Large intestine (tissue), 3 donors: ENCODE data around the gene PEG3. TPM values are rescaled to one million over a fixed set of nuclear protein-coding genes. Genes with fewer than 3 reads are reported as not detected.
A peak's percentile ranks its signal among the peaks of the same experiment; 100 is the strongest.
"Not testable (repeated sequence)": the region's sequence is repeated elsewhere in the genome, so short reads cannot be mapped to it uniquely, and the experiment has no call there.

Experiments
- DNase-seq, 2 donors: peaks; one replicate each; pipeline versions ENCODE4 v3.0.0 to v3.0.0-alpha.2; 2013
- H3K27ac ChIP-seq: one replicate; pipeline ENCODE4 v1.5.1; 2013; ENCODE audit warnings: low read length
- H3K27me3 ChIP-seq: 2 replicates; pipeline ENCODE4 v1.6.1; 2013; ENCODE audit warnings: low read length; ENCODE audit not compliant: control insufficient read depth, insufficient read depth
- H3K36me3 ChIP-seq: 2 replicates; pipeline ENCODE4 v1.6.1; 2013; ENCODE audit warnings: low read length; ENCODE audit not compliant: control insufficient read depth, insufficient read depth
- H3K4me1 ChIP-seq: one replicate; pipeline ENCODE4 v1.6.1; 2013; ENCODE audit warnings: low read length; ENCODE audit not compliant: control insufficient read depth, insufficient read depth
- H3K4me3 ChIP-seq: one replicate; pipeline ENCODE4 v1.5.1; 2013; ENCODE audit warnings: low read length
- H3K9me3 ChIP-seq: one replicate; pipeline ENCODE4 v1.6.1; 2013; ENCODE audit warnings: mild to moderate bottlenecking, low read depth, low read length, moderate library complexity; ENCODE audit not compliant: control insufficient read depth
- WGBS: methylation state at CpG from one replicate; pipeline ENCODE4 v1.1.5; 2013; ENCODE audit warnings: low lambda C conversion rate; ENCODE audit not compliant: insufficient coverage; 5-methylcytosine and 5-hydroxymethylcytosine counted together
- polyA plus RNA-seq: library from polyadenylated mRNA; unstranded; fragments of 120-200 nt; gene quantifications from one replicate; pipeline ENCODE4 v1.2.1, GENCODE V29; 2013

Gene PEG3
- polyA plus RNA-seq, 1 donor, result 24.4 TPM

- no peaks in the 10 kb centered on the region for H3K36me3 ChIP-seq
- no peaks in the 10 kb centered on the region for H3K4me1 ChIP-seq
- H3K27me3 ChIP-seq, result no peaks in the 10 kb centered on the region
- DNase-seq, result no peak
- WGBS, result no CpG with 5 or more reads among the region's 8 CpGs
- H3K27ac ChIP-seq, result no peak overlapping the region
- no peak overlapping the region for H3K4me3 ChIP-seq
- peaks cover under 1% of the 10 kb centered on the region for H3K9me3 ChIP-seq
These were observed 29.4 kb upstream of the PEG3 start for GRCh38 chr19:56869886-56870285.

GRCh38 chr19:56868446-56868845 lies 27.9 kb upstream of the PEG3 start:
- Histone ChIP-seq H3K36me3 (no peaks in the 10 kb centered on the region), H3K27ac (no peak overlapping the region), H3K4me3 (no peak overlapping the region), H3K4me1 (no peaks in the 10 kb centered on the region), H3K27me3 (peaks cover 5% of the 10 kb centered on the region), H3K9me3 (peaks cover 8% of the 10 kb centered on the region)
- WGBS, result 80% methylated on average over 1 of the region's 1 CpG
- DNase-seq, result no peak

DNA sequence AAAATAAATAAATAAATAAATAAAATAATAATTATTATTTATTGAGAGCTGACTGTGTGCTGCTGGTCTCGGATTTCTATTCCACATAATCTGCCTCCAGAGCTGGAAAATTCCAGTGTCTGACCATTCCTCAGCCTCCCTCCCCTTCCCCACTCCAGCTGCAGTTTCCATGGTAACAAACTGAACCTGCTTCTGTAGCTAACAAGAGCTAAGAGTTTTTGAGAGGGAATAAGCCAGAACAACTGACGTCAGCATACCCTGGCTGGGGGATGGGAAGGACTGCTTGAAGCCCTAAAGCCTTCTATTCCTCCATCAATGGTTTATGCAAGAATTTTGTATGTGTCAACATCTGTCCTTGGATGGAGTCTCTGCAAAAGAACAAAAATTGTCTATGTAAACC lies 26.0 kb upstream of the PEG3 start:
- peak; percentile 23 to 25 for DNase-seq
- Histone ChIP-seq H3K27me3 (peaks cover 5% of the 10 kb centered on the region), H3K9me3 (peaks cover 8% of the 10 kb centered on the region), H3K36me3 (no peaks in the 10 kb centered on the region), H3K4me3 (no peak overlapping the region), H3K27ac (no peak overlapping the region), H3K4me1 (no peaks in the 10 kb centered on the region)
- no CpG with 5 or more reads among the region's 2 CpGs for WGBS

DNA sequence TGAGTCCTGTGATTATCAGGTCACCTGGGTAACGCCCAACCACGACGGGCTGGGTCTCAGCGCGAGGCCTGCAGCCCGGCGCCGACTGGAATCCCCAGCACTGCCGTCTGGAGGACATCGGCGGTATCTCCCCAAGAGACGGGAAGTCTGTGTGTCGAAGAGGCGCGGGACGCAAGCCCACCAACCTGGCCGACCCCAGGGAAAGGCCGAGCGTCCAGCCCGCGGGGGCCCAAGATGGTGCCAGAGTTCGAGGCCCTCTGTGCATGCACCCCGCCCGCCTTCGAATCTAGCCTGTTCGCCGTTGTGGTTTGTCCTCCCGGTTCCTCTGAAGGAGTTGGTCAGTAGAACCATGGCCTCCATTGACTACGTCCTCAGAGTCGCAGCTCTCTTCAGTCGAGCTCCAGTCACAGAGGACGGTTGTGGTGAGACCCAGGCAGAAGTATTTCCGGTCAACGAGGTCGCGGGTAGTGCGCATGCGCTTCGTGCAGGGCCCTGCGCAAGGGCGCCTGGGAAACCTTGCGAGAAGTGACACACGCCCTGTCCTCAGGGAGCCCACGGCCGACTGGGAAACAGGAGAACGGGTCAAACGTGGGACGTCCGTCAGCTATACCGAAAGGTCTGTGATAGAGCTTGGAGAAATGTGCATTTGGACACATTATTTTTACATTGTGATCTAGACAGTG lies 24.1 kb upstream of the PEG3 start:
- Histone ChIP-seq H3K36me3 (no peaks in the 10 kb centered on the region), H3K4me3 (no peak overlapping the region), H3K27me3 (peaks cover 5% of the 10 kb centered on the region), H3K9me3 (peaks cover 8% of the 10 kb centered on the region), H3K4me1 (no peaks in the 10 kb centered on the region), H3K27ac (no peak overlapping the region)
- 80% methylated on average over 4 of the region's 50 CpGs for WGBS
- DNase-seq, result no peak

- peaks cover 5% of the 10 kb centered on the region for H3K27me3 ChIP-seq
- DNase-seq, result no peak
- H3K4me3 ChIP-seq, result no peak overlapping the region
- WGBS, result no CpG with 5 or more reads among the region's 4 CpGs
- H3K9me3 ChIP-seq, result peaks cover 8% of the 10 kb centered on the region
- no peaks in the 10 kb centered on the region for H3K36me3 ChIP-seq
- H3K4me1 ChIP-seq, result no peaks in the 10 kb centered on the region
- no peak overlapping the region for H3K27ac ChIP-seq
These were observed 22.2 kb upstream of the PEG3 start for GRCh38 chr19:56862741-56863140.

GRCh38 chr19:56860409-56860808 lies 19.9 kb upstream of the PEG3 start:
- not testable (repeated sequence) for DNase-seq, H3K27me3 ChIP-seq, H3K27ac ChIP-seq, H3K4me3 ChIP-seq, H3K4me1 ChIP-seq, H3K9me3 ChIP-seq, H3K36me3 ChIP-seq
- no CpG with 5 or more reads among the region's 10 CpGs for WGBS

DNA sequence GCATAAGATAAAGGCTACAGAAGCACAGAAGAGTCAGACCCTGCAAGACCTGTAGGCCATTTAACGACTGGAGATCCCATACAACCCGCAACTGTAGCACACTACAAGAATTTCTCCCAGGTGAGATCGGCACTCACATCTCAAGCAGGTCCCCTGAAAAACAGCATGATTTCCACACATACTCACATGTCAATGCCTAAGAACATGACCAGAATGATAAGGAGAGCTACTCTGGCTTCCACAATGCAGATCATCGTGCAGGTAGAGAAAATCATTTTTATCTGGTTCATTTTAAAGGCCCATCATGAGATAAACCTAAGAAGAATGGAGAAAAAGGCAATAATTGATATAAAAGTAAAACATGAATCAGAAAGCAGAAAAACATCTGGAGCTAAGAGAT lies 17.5 kb upstream of the PEG3 start:
- H3K36me3 ChIP-seq, result no peaks in the 10 kb centered on the region
- DNase-seq, result no peak
- H3K4me3 ChIP-seq, result no peak overlapping the region
- no peak overlapping the region for H3K27ac ChIP-seq
- WGBS, result 89% methylated on average over 1 of the region's 4 CpGs
- H3K9me3 ChIP-seq, result no peaks in the 10 kb centered on the region
- no peaks in the 10 kb centered on the region for H3K27me3 ChIP-seq
- no peaks in the 10 kb centered on the region for H3K4me1 ChIP-seq

GRCh38 chr19:56856822-56857221 lies 16.3 kb upstream of the PEG3 start:
- Histone ChIP-seq H3K27ac (no peak overlapping the region), H3K4me1 (no peaks in the 10 kb centered on the region)
- no peak for DNase-seq

DNA sequence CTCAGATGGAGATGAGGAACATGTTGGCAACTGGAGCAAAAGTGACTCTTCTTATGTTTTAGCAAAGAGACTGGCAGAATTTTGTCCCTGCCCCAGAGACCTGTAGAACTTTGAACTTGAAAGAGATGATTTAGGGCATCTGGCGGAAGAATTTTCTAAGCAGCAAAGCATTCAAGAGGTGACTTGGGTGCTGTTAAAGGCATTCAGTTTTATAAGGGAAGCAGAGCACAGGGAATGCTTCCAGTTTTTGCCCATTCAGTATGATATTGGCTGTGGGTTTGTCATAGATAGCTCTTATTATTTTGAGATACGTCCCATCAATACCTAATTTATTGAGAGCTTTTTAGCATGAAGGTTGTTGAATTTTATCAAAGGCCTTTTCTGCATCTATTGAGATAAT lies 11.8 kb upstream of the PEG3 start:
- H3K27me3 ChIP-seq, H3K4me3 ChIP-seq, DNase-seq, H3K9me3 ChIP-seq, H3K4me1 ChIP-seq, H3K27ac ChIP-seq, H3K36me3 ChIP-seq: not testable (repeated sequence)
- no CpG with 5 or more reads among the region's 2 CpGs for WGBS

More at GRCh38 chr19:56856822-56857221, 16.3 kb upstream of the PEG3 start:
- no peaks in the 10 kb centered on the region for H3K9me3 ChIP-seq
- 78% methylated on average over 3 of the region's 3 CpGs for WGBS
- no peaks in the 10 kb centered on the region for H3K36me3 ChIP-seq
- no peaks in the 10 kb centered on the region for H3K27me3 ChIP-seq
- no peak overlapping the region for H3K4me3 ChIP-seq

- no peak for DNase-seq
- Histone ChIP-seq H3K36me3 (no peaks in the 10 kb centered on the region), H3K27ac (no peak overlapping the region), H3K27me3 (no peaks in the 10 kb centered on the region), H3K4me1 (no peaks in the 10 kb centered on the region), H3K4me3 (no peak overlapping the region), H3K9me3 (no peaks in the 10 kb centered on the region)
- 87% methylated on average over 3 of the region's 4 CpGs for WGBS
These were observed 7.6 kb upstream of the PEG3 start for GRCh38 chr19:56848166-56848565.

- DNase-seq, result no peak
- H3K36me3 ChIP-seq, result no peaks in the 10 kb centered on the region
- no CpG with 5 or more reads among the region's 1 CpG for WGBS
- H3K27ac ChIP-seq, result no peak overlapping the region
- peaks cover 24% of the 10 kb centered on the region for H3K9me3 ChIP-seq
- H3K4me1 ChIP-seq, result no peaks in the 10 kb centered on the region
- H3K27me3 ChIP-seq, result peaks cover 12% of the 10 kb centered on the region
- H3K4me3 ChIP-seq, result no peak overlapping the region
These were observed 1.9 kb upstream of the PEG3 start for GRCh38 chr19:56842412-56842811.
